ENCODE results near the gene MCUB. TPM values are rescaled to one million over a fixed set of nuclear protein-coding genes. Genes with fewer than 3 reads are reported as not detected.

The MCUB gene
- total RNA-seq, 1 experiment from 2014 or later: 103 TPM

GRCh38 chr4:109645874-109646710 lies 86.0 kb downstream of the MCUB start:
- Histone ChIP-seq H3K9me3 (ENCODE audit: low read length) (peaks cover 4% of the 10 kb centered on the region; the same call in 1 of the 2 replicates), H4K20me1 (ENCODE audit: insufficient read depth, low read depth, low read length) (no peaks in the 10 kb centered on the region), H2AFZ (ENCODE audit: low read length) (no peak overlapping the region), H3K79me2 (ENCODE audit: low read length) (peaks cover 96% of the 10 kb centered on the region), H3K36me3 (ENCODE audit: insufficient read depth, low read length) (peaks cover 4% of the 10 kb centered on the region), H3K4me2 (ENCODE audit: low read depth, low read length, poor library complexity, severe bottlenecking) (no peak overlapping the region), H3K4me3 (ENCODE audit: low read length) (no peak overlapping the region), H3K9me2 (replicated peaks; ENCODE audit: insufficient read depth, low read length) (no peaks in the 10 kb centered on the region), H3K4me1 (ENCODE audit: low read length) (peaks cover 20% of the 10 kb centered on the region), H3K9ac (ENCODE audit: low read length) (no peak overlapping the region), H3K27ac (ENCODE audit: low read length) (no peak overlapping the region), H3K27me3 (ENCODE audit: low read length) (no peaks in the 10 kb centered on the region)
- DNase-seq: no peak

- H3K27me3 ChIP-seq (ENCODE audit: low read length): no peaks in the 10 kb centered on the region
- H3K4me3 ChIP-seq (ENCODE audit: low read length): no peak overlapping the region
- H3K27ac ChIP-seq (ENCODE audit: low read length): no peak overlapping the region
- H2AFZ ChIP-seq (ENCODE audit: low read length): no peak overlapping the region
- H3K9me2 ChIP-seq (replicated peaks; ENCODE audit: insufficient read depth, low read length): no peaks in the 10 kb centered on the region
- H3K4me1 ChIP-seq (ENCODE audit: low read length): peaks cover 17% of the 10 kb centered on the region
- H4K20me1 ChIP-seq (ENCODE audit: insufficient read depth, low read depth, low read length): no peaks in the 10 kb centered on the region
- H3K9me3 ChIP-seq (ENCODE audit: low read length): peaks cover 4% of the 10 kb centered on the region; the same call in 1 of the 2 replicates
- H3K36me3 ChIP-seq (ENCODE audit: insufficient read depth, low read length): peaks cover 4% of the 10 kb centered on the region
- no peak overlapping the region for H3K4me2 ChIP-seq (ENCODE audit: low read depth, low read length, poor library complexity, severe bottlenecking)
- H3K9ac ChIP-seq (ENCODE audit: low read length): no peak overlapping the region
- peaks cover 97% of the 10 kb centered on the region for H3K79me2 ChIP-seq (ENCODE audit: low read length)
- no peak for DNase-seq
These were observed 88.4 kb downstream of the MCUB start for GRCh38 chr4:109648266-109648996.

- Histone ChIP-seq H4K20me1 (ENCODE audit: insufficient read depth, low read depth, low read length) (no peaks in the 10 kb centered on the region), H3K27me3 (ENCODE audit: low read length) (no peaks in the 10 kb centered on the region), H2AFZ (ENCODE audit: low read length) (no peak overlapping the region), H3K79me2 (ENCODE audit: low read length) (peaks cover 97% of the 10 kb centered on the region), H3K4me1 (ENCODE audit: low read length) (peaks cover 17% of the 10 kb centered on the region), H3K4me3 (ENCODE audit: low read length) (no peak overlapping the region), H3K9ac (ENCODE audit: low read length) (no peak overlapping the region), H3K36me3 (ENCODE audit: insufficient read depth, low read length) (peaks cover 4% of the 10 kb centered on the region), H3K9me3 (ENCODE audit: low read length) (peaks cover 4% of the 10 kb centered on the region; the same call in 1 of the 2 replicates), H3K9me2 (replicated peaks; ENCODE audit: insufficient read depth, low read length) (no peaks in the 10 kb centered on the region), H3K27ac (ENCODE audit: low read length) (no peak overlapping the region), H3K4me2 (ENCODE audit: low read depth, low read length, poor library complexity, severe bottlenecking) (no peak overlapping the region)
- no peak for DNase-seq
These were observed 89.0 kb downstream of the MCUB start for GRCh38 chr4:109648997-109649575.

- H3K4me3 ChIP-seq (ENCODE audit: low read length): no peak overlapping the region
- H3K4me2 ChIP-seq (ENCODE audit: low read depth, low read length, poor library complexity, severe bottlenecking): no peak overlapping the region
- H3K27ac ChIP-seq (ENCODE audit: low read length): peak overlapping the region; percentile 20; the same call in 1 of the 2 replicates
These were observed 89.8 kb downstream of the MCUB start for GRCh38 chr4:109649872-109650271.

GRCh38 chr4:109655396-109655795 lies 95.3 kb downstream of the MCUB start:
- H3K36me3 ChIP-seq (ENCODE audit: insufficient read depth, low read length): no peaks in the 10 kb centered on the region
- H3K9ac ChIP-seq (ENCODE audit: low read length): no peak overlapping the region
- no peaks in the 10 kb centered on the region for H3K27me3 ChIP-seq (ENCODE audit: low read length)
- H3K79me2 ChIP-seq (ENCODE audit: low read length): peaks cover 95% of the 10 kb centered on the region
- no peak overlapping the region for H3K4me2 ChIP-seq (ENCODE audit: low read depth, low read length, poor library complexity, severe bottlenecking)
- peaks cover 8% of the 10 kb centered on the region; the same call in 1 of the 2 replicates for H3K4me1 ChIP-seq (ENCODE audit: low read length)
- no peaks in the 10 kb centered on the region for H3K9me2 ChIP-seq (replicated peaks; ENCODE audit: insufficient read depth, low read length)
- DNase-seq: no peak
- no peaks in the 10 kb centered on the region for H3K9me3 ChIP-seq (ENCODE audit: low read length)
- no peak overlapping the region for H2AFZ ChIP-seq (ENCODE audit: low read length)
- no peak overlapping the region for H3K4me3 ChIP-seq (ENCODE audit: low read length)
- no peak overlapping the region for H3K27ac ChIP-seq (ENCODE audit: low read length)
- H4K20me1 ChIP-seq (ENCODE audit: insufficient read depth, low read depth, low read length): no peaks in the 10 kb centered on the region

More at GRCh38 chr4:109649872-109650271, 89.8 kb downstream of the MCUB start:
- peaks cover 97% of the 10 kb centered on the region for H3K79me2 ChIP-seq (ENCODE audit: low read length)
- H3K9me3 ChIP-seq (ENCODE audit: low read length): peaks cover 4% of the 10 kb centered on the region; the same call in 1 of the 2 replicates
- no peak overlapping the region for H3K9ac ChIP-seq (ENCODE audit: low read length)
- peaks cover 4% of the 10 kb centered on the region for H3K36me3 ChIP-seq (ENCODE audit: insufficient read depth, low read length)
- H3K4me1 ChIP-seq (ENCODE audit: low read length): peaks cover 17% of the 10 kb centered on the region
- peak; percentile 69 for DNase-seq
- no peak overlapping the region for H2AFZ ChIP-seq (ENCODE audit: low read length)
- H4K20me1 ChIP-seq (ENCODE audit: insufficient read depth, low read depth, low read length): no peaks in the 10 kb centered on the region
- H3K9me2 ChIP-seq (replicated peaks; ENCODE audit: insufficient read depth, low read length): no peaks in the 10 kb centered on the region
- H3K27me3 ChIP-seq (ENCODE audit: low read length): no peaks in the 10 kb centered on the region

- Histone ChIP-seq H2AFZ (ENCODE audit: low read length) (no peak overlapping the region), H4K20me1 (ENCODE audit: insufficient read depth, low read depth, low read length) (no peaks in the 10 kb centered on the region), H3K36me3 (ENCODE audit: insufficient read depth, low read length) (no peaks in the 10 kb centered on the region), H3K4me2 (ENCODE audit: low read depth, low read length, poor library complexity, severe bottlenecking) (no peak overlapping the region), H3K79me2 (ENCODE audit: low read length) (peaks cover 76% of the 10 kb centered on the region), H3K27me3 (ENCODE audit: low read length) (no peaks in the 10 kb centered on the region), H3K4me1 (ENCODE audit: low read length) (peaks cover 12% of the 10 kb centered on the region), H3K27ac (ENCODE audit: low read length) (no peak overlapping the region), H3K9ac (ENCODE audit: low read length) (no peak overlapping the region), H3K4me3 (ENCODE audit: low read length) (no peak overlapping the region), H3K9me3 (ENCODE audit: low read length) (no peaks in the 10 kb centered on the region), H3K9me2 (replicated peaks; ENCODE audit: insufficient read depth, low read length) (no peaks in the 10 kb centered on the region)
- no peak for DNase-seq
These were observed 97.9 kb downstream of the MCUB start for GRCh38 chr4:109657854-109658418.

GRCh38 chr4:109658871-109659410 lies 98.9 kb downstream of the MCUB start:
- Histone ChIP-seq H3K9me3 (ENCODE audit: low read length) (no peaks in the 10 kb centered on the region), H3K79me2 (ENCODE audit: low read length) (peaks cover 68% of the 10 kb centered on the region), H2AFZ (ENCODE audit: low read length) (no peak overlapping the region), H3K9me2 (replicated peaks; ENCODE audit: insufficient read depth, low read length) (no peaks in the 10 kb centered on the region), H3K4me2 (ENCODE audit: low read depth, low read length, poor library complexity, severe bottlenecking) (no peak overlapping the region), H3K4me3 (ENCODE audit: low read length) (no peak overlapping the region), H3K36me3 (ENCODE audit: insufficient read depth, low read length) (no peaks in the 10 kb centered on the region), H3K9ac (ENCODE audit: low read length) (no peak overlapping the region), H4K20me1 (ENCODE audit: insufficient read depth, low read depth, low read length) (no peaks in the 10 kb centered on the region), H3K4me1 (ENCODE audit: low read length) (peaks cover 13% of the 10 kb centered on the region), H3K27ac (ENCODE audit: low read length) (no peak overlapping the region), H3K27me3 (ENCODE audit: low read length) (no peaks in the 10 kb centered on the region)
- no peak for DNase-seq

Measured in Karpas-422 (cell line).